HL-60 (cell line): ENCODE data around the gene WDR12.
"Not testable (repeated sequence)": the region's sequence is repeated elsewhere in the genome, so short reads cannot be mapped to it uniquely, and the experiment has no call there.

Source experiments
- DNase-seq, 2 experiments: peaks; one replicate each; pipeline ENCODE4 v3.0.0-alpha.2; 2010 to 2020; ENCODE audit warnings: low read depth in 1 of 2, low spot score in 1 of 2
- H3K27ac ChIP-seq: fragments of 250-450 bp; sonication (Bioruptor Pico); replicated peaks from 2 replicates; pipeline ENCODE4 v1.5.1; 2020; ENCODE audit warnings: mild to moderate bottlenecking, moderate library complexity
- H3K27me3 ChIP-seq: fragments of 250-450 bp; sonication (Bioruptor Pico); 2 replicates; pipeline ENCODE4 v1.5.1; 2021; ENCODE audit warnings: mild to moderate bottlenecking, moderate library complexity; ENCODE audit not compliant: insufficient read depth, poor library complexity, severe bottlenecking
- H3K4me3 ChIP-seq: replicated peaks from 2 replicates; pipeline ENCODE4 v1.5.1; 2011; ENCODE audit warnings: mild to moderate bottlenecking, control low read depth, low read length; ENCODE audit not compliant: insufficient read depth
- CTCF ChIP-seq: IDR thresholded peaks from one replicate; pipeline ENCODE4 v1.5.1; 2011; ENCODE audit warnings: low read length, control low read depth, inconsistent platforms; ENCODE audit not compliant: insufficient read depth
- GABPA ChIP-seq: IDR thresholded peaks from 2 replicates; pipeline ENCODE4 v1.6.1; 2012; ENCODE audit warnings: low read depth
- POLR2AphosphoS5 ChIP-seq: IDR thresholded peaks from 2 replicates; pipeline ENCODE4 v1.6.1; 2012; ENCODE audit warnings: low read depth
- REST ChIP-seq: IDR thresholded peaks from 2 replicates; pipeline ENCODE4 v1.6.1; 2012; ENCODE audit warnings: low read depth; ENCODE audit not compliant: insufficient replicate concordance
- SPI1 ChIP-seq: IDR thresholded peaks from 2 replicates; pipeline ENCODE4 v1.6.1; 2012; ENCODE audit warnings: low read depth, mild to moderate bottlenecking, borderline replicate concordance

Gene WDR12

GRCh38 chr2:202858601-202859000, 52.9 kb downstream of the WDR12 start:
- Histone ChIP-seq H3K4me3 (no peak overlapping the region), H3K27ac (no peak overlapping the region), H3K27me3 (no peaks in the 10 kb centered on the region)
- TF ChIP-seq SPI1 (no peak), REST (no peak), GABPA (no peak), CTCF (no peak), POLR2AphosphoS5 (no peak)
- DNase-seq = no peak

- DNase-seq, H3K27me3 ChIP-seq, H3K4me3 ChIP-seq: not testable (repeated sequence)
- H3K27ac ChIP-seq = peak overlapping the region; percentile 50
These were observed 62.1 kb downstream of the WDR12 start for GRCh38 chr2:202849343-202849742.

GRCh38 chr2:202848813-202849212, 62.7 kb downstream of the WDR12 start:
- TF ChIP-seq POLR2AphosphoS5 (0 out of 2 replicates have a peak, but pooled peaks have one; percentile 20), GABPA (no peak)
- DNase-seq = peak in 1 of 2 experiments; percentile 76
- H3K4me3 ChIP-seq = no peak overlapping the region
- H3K27me3 ChIP-seq = no peaks in the 10 kb centered on the region
- peak overlapping the region; percentile 50 for H3K27ac ChIP-seq

GRCh38 chr2:202847693-202848524, 63.6 kb downstream of the WDR12 start:
- H3K27ac ChIP-seq = no peak overlapping the region
- H3K4me3 ChIP-seq = no peak overlapping the region
- no peak for TF ChIP-seq CTCF
- no peak for TF ChIP-seq POLR2AphosphoS5
- no peak for TF ChIP-seq GABPA
- TF ChIP-seq REST = no peak
- TF ChIP-seq SPI1 = no peak
- DNase-seq = no peak
- H3K27me3 ChIP-seq = no peaks in the 10 kb centered on the region

- no peak for DNase-seq
- H3K27ac ChIP-seq = no peak overlapping the region
- TF ChIP-seq GABPA = no peak
- no peak for TF ChIP-seq CTCF
- no peak for TF ChIP-seq POLR2AphosphoS5
- no peak for TF ChIP-seq SPI1
- TF ChIP-seq REST = no peak
- H3K4me3 ChIP-seq = no peak overlapping the region
- no peaks in the 10 kb centered on the region for H3K27me3 ChIP-seq
These were observed 66.8 kb downstream of the WDR12 start for GRCh38 chr2:202844656-202845055.
